ENCODE measurements around the gene ZNF45.

ZNF45 gene

GRCh38 chr19:43934985-43935708 lies at the start of gene ZNF45:
ZNF45 (minus strand) TSS chr19:43935282; CDS start chr19:43922185, 13,097 bp downstream.
- peak within 1 kb of the TSS; percentile 84 for H3K4me3 ChIP-seq (ENCODE audit: low read depth, low read length)
- DNase-seq (ENCODE audit: low read depth, low spot score) = peak; percentile 26
- TF ChIP-seq CTCF (IDR thresholded peaks at IDR 0.05; ENCODE audit: insufficient read depth, low read length, missing control alignments) = no peak
- POLR2A ChIA-PET = interaction anchor here (0.9 to 1.6 kb wide), 4 partner anchors 16 to 159 kb away, joined by 3 to 13 read pairs (median 5); partner anchors contain the start of genes ZNF221, ZNF222 and ZNF224
- CTCF ChIA-PET = interaction anchor here (0.6 to 1.6 kb wide), 3 partner anchors 13 to 47 kb away, joined by 3 to 7 read pairs (median 3); partner anchors contain the start of gene ZNF221

DNA sequence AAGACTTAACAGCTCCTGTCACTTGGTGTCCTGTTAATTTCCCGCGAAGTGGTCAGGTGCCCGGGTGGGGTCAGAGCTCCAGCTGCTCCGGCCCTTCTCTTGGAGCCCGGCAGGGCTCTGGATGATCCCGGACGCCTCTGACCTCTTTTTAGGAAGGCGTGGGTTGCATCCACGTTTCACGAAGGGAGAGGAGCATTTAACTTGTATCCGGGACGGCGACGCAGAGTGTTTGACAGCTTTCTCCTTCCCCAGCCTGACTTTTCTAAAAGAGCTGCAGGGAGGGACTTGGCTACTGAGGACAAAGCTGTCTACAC lies 49.6 kb upstream of the ZNF45 start:
- peak overlapping the region; percentile 94 for H3K4me3 ChIP-seq (ENCODE audit: low read depth, low read length)
- POLR2A ChIA-PET = no interaction called here
- no peak for DNase-seq (ENCODE audit: low read depth, low spot score)
- no peak for TF ChIP-seq CTCF (IDR thresholded peaks at IDR 0.05; ENCODE audit: insufficient read depth, low read length, missing control alignments)
- CTCF ChIA-PET = interaction anchor here (1.2 kb wide), 1 partner anchor 17 kb away, joined by 3 read pairs; no protein-coding TSS in a partner anchor

DNA sequence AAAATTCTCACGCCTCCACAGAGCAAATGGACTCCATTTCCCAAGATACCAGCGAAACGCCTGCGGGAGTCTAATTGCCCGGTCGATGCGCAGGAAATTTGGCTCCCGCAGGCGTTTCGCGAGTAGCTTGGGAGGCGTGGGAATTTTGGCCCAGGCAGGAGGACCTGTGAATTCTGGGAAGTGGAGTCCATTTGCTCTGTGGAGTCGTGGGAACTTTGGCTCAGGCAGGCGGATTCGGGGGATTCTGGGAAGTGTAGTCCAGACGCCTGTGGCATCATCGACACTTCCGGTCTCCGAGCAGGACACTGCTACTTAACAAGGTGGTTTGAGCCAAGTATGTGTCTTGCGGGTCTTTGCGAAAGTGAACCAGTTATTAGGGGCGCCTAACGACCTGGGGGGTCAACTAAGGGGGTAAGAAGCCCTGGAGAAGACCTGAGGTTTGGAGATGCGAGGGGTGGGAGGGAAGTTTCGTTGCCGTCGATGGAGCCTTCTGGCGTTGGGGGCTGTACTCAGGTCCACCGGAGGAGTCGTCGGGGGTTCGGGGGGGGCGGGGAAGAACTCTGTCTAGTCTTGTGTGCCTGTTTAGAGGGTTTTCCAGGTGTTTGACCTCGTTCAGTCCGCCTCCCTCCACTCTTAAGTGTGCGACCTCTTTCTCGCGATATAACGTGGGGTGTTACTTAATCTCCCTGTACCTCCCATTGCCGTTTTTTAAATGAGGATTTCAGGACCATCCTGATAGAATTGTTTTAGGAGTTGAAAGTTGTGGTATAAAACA lies 49.0 kb upstream of the ZNF45 start, which contains the start of gene ZNF155:
TSS of gene ZNF155 (plus strand) at position 277 of the 775 bp plus-strand sequence. CDS start 4,356 bp downstream, outside the sequence.
- ChIA-PET CTCF (interaction anchor here (1.2 kb wide), 1 partner anchor 18 kb away, joined by 3 read pairs; no protein-coding TSS in a partner anchor), POLR2A (interaction anchor here (0.6 to 0.7 kb wide), 2 partner anchors 273 to 417 kb away, joined by 3 read pairs; no protein-coding TSS in a partner anchor)
- TF ChIP-seq CTCF (IDR thresholded peaks at IDR 0.05; ENCODE audit: insufficient read depth, low read length, missing control alignments) = no peak

GRCh38 chr19:43983544-43983911 lies 48.4 kb upstream of the ZNF45 start:
- H3K4me3 ChIP-seq (ENCODE audit: low read depth, low read length) = peak overlapping the region; percentile 94
- CTCF ChIA-PET = interaction anchor here (0.6 kb wide), 1 partner anchor 12 kb away, joined by 3 read pairs; no protein-coding TSS in a partner anchor
- POLR2A ChIA-PET = interaction anchor here (0.6 to 0.7 kb wide), 2 partner anchors 273 to 417 kb away, joined by 3 read pairs; no protein-coding TSS in a partner anchor
- no peak for DNase-seq (ENCODE audit: low read depth, low spot score)
- no peak for TF ChIP-seq CTCF (IDR thresholded peaks at IDR 0.05; ENCODE audit: insufficient read depth, low read length, missing control alignments)

More for the DNA sequence above, 49.0 kb upstream of the ZNF45 start, which contains the start of gene ZNF155:
- DNase-seq (ENCODE audit: low read depth, low spot score) = peak; percentile 88
- H3K4me3 ChIP-seq (ENCODE audit: low read depth, low read length) = peak within 1 kb of the TSS; percentile 94

DNA sequence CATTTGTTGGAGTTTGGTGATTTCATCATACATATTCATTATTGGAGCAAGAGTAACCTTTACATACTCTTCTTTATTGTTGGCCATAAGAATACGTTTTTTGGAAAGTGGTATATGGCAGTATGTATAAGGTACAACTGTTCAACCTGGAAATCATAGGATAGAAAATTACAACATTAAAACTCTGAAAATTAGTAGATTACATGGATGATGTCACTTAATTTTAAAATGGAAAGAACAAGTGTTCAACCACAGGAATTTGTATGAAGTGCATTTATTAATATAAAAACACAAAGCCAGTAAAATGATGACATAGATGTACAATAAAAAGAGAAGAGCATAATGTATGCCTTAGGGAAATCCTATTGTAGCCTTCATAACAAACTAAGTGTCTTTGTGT lies 41.6 kb upstream of the ZNF45 start:
- no peak overlapping the region for H3K4me3 ChIP-seq (ENCODE audit: low read depth, low read length)
- no peak for TF ChIP-seq CTCF (IDR thresholded peaks at IDR 0.05; ENCODE audit: insufficient read depth, low read length, missing control alignments)
- no peak for DNase-seq (ENCODE audit: low read depth, low spot score)
- CTCF ChIA-PET = no interaction called here
- POLR2A ChIA-PET = no interaction called here
